Sigmoid colon (tissue), 7 donors: ENCODE data around the gene SDHAF4. TPM values are rescaled to one million over a fixed set of nuclear protein-coding genes. Genes with fewer than 3 reads are reported as not detected.
"Not testable (repeated sequence)": the region's sequence is repeated elsewhere in the genome, so short reads cannot be mapped to it uniquely, and the experiment has no call there.

Experiments
- DNase-seq: peaks from one replicate; pipeline ENCODE4 v3.0.0-alpha.2; 2019
- H3K27ac ChIP-seq, 4 donors: fragments of 200-600 bp; sonication (generic); one replicate each; pipeline ENCODE4 v1.5.1; 2016 to 2019; ENCODE audit warnings: mild to moderate bottlenecking in 1 of 4
- H3K27me3 ChIP-seq, 3 donors: fragments of 200-600 bp; sonication (generic); one replicate each; pipeline ENCODE4 v1.5.1; 2019; ENCODE audit warnings: mild to moderate bottlenecking in 1 of 3
- H3K36me3 ChIP-seq, 4 donors: fragments of 200-600 bp; sonication (generic); one replicate each; pipeline ENCODE4 v1.5.1; 2016 to 2019
- H3K4me1 ChIP-seq, 4 donors: fragments of 200-600 bp; sonication (generic); one replicate each; pipeline ENCODE4 v1.5.1; 2017 to 2019
- H3K4me3 ChIP-seq, 4 donors: fragments of 200-600 bp; sonication (generic); one replicate each; pipeline ENCODE4 v1.5.1; 2017 to 2019; ENCODE audit warnings: mild to moderate bottlenecking in 2 of 4, moderate library complexity in 1 of 4
- H3K9me3 ChIP-seq, 4 donors: fragments of 200-600 bp in 3 of 4; sonication (generic) in 3 of 4; one replicate each; pipeline versions ENCODE4 v1.5.1 to v1.6.1; 2013 to 2019
- EP300 ChIP-seq, 4 donors: sonication (generic); formaldehyde crosslinking; IDR thresholded peaks; one replicate each; pipeline ENCODE4 v1.6.1; 2017; ENCODE audit warnings: antibody characterized with exemption in 4 of 4
- POLR2A ChIP-seq, 2 donors: fragments of 450-650 bp; IDR thresholded peaks; one replicate each; pipeline ENCODE4 v1.6.1; 2016; ENCODE audit warnings: antibody characterized with exemption in 2 of 2, mild to moderate bottlenecking in 2 of 2, moderate library complexity in 2 of 2
- POLR2AphosphoS5 ChIP-seq, 4 donors: sonication (generic); formaldehyde crosslinking; IDR thresholded peaks; one replicate each; pipeline ENCODE4 v1.6.1; 2017; ENCODE audit warnings: antibody characterized with exemption in 4 of 4
- WGBS, 2 donors: extraction: QIAGEN DNeasy Blood & Tissue Kit; methylation state at CpG; one replicate each; pipeline ENCODE4 v1.1.7; 2013; 5-methylcytosine and 5-hydroxymethylcytosine counted together
- intact Hi-C: fragments of 100-400 bp; cut with DNase I; formaldehyde crosslinking; loops from one replicate; pipeline ENCODE4 v1.15.1; 2023
- polyA plus RNA-seq, 3 donors: library from polyadenylated mRNA; stranded (reverse); fragments of 200-250 nt; gene quantifications; one replicate each; pipeline ENCODE4 v1.2.3, GENCODE V29; 2013
- total RNA-seq, 4 donors: library from RNA; depleted of rRNA; stranded (reverse); fragments of >200 nt; gene quantifications; one replicate each; pipeline ENCODE4 v1.1.0, GENCODE V29; 2016
- TF ChIP-seq, protein P1 (sequence below), 4 experiments: fragments of 450-650 bp in 3 of 4; fragments of 200-600 bp in 1 of 4; IDR thresholded peaks; one replicate each; pipeline ENCODE4 v1.5.1; 2016 to 2019; ENCODE audit warnings: antibody characterized with exemption in 4 of 4, mild to moderate bottlenecking in 3 of 4, moderate library complexity in 2 of 4
- donor health status: healthy with polysubstance abuse.
- donor health status: Bipolar disorder and iron deficiency.
- donor health status: healthy.

SDHAF4 gene
- total and polyA plus RNA-seq, 7 donors, result 4.9 to 18.7 (median 7.4) TPM

DNA sequence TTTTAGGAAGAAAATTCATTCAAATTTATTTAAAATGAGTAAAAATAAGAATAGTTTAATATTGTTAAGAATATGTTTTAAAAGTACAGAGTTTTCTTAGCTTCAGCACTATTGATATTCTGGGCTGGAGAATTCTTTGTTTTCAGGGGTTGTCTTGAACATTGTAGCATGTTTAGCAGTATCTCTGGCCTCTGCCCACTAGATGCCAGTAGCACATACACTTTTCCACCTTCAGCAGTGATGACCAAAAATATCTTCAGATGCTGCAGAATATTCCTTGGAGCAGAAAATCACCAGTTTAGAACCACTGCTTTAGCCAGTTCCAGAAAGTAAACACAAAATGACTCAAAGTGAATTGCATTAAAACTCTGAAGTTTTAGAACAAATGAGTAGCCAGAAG, 19.4 kb upstream of the SDHAF4 start:
- TF ChIP-seq EP300 (IDR thresholded peaks at IDR 0.05) (no peak), POLR2AphosphoS5 (IDR thresholded peaks at IDR 0.05) (no peak), POLR2A (IDR thresholded peaks at IDR 0.05) (no peak)
- TF ChIP-seq, protein P1, sequence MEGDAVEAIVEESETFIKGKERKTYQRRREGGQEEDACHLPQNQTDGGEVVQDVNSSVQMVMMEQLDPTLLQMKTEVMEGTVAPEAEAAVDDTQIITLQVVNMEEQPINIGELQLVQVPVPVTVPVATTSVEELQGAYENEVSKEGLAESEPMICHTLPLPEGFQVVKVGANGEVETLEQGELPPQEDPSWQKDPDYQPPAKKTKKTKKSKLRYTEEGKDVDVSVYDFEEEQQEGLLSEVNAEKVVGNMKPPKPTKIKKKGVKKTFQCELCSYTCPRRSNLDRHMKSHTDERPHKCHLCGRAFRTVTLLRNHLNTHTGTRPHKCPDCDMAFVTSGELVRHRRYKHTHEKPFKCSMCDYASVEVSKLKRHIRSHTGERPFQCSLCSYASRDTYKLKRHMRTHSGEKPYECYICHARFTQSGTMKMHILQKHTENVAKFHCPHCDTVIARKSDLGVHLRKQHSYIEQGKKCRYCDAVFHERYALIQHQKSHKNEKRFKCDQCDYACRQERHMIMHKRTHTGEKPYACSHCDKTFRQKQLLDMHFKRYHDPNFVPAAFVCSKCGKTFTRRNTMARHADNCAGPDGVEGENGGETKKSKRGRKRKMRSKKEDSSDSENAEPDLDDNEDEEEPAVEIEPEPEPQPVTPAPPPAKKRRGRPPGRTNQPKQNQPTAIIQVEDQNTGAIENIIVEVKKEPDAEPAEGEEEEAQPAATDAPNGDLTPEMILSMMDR (IDR thresholded peaks at IDR 0.05), result peak in 1 of 4 experiments; percentile 20
- Histone ChIP-seq H3K27me3 (no peaks in the 10 kb centered on the region), H3K4me3 (no peak overlapping the region), H3K9me3 (no peaks in the 10 kb centered on the region), H3K27ac (no peak overlapping the region), H3K36me3 (peaks cover 0 to 16% (median 0%) of the 10 kb centered on the region in 4 donors), H3K4me1 (no peaks in the 10 kb centered on the region)
- DNase-seq, result no peak
- intact Hi-C loops, result loop anchor here (5.0 kb wide), 1 partner anchor 140 kb away; no protein-coding TSS in a partner anchor

DNA sequence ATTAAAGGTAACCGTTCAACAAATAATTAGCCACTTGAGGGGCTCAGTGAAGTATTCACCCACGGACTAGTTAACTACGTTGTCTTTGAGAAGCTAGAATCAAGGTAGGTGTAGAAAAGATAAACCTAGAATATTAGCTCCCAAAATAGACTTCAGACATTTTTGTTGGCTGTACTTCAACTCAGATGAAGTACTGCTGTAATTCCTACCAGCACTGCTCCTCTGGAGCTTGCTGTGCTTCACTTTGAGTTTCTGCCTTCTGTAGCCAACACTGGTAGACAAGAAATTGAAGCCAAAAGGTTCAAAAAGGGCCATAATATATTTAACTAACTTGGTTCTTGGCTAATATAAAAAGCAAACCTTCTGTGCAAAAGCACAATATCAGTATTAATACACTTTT, 18.8 kb upstream of the SDHAF4 start:
- 94 to 97% methylated on average over 3 of the region's 3 CpGs for WGBS, 2 donors
- no peaks in the 10 kb centered on the region for H3K4me1 ChIP-seq
- H3K36me3 ChIP-seq, result peaks cover 0 to 13% (median 0%) of the 10 kb centered on the region in 4 donors
- no peak for DNase-seq
- no peaks in the 10 kb centered on the region for H3K9me3 ChIP-seq
- intact Hi-C loops, result loop anchor here (5.0 kb wide), 1 partner anchor 139 kb away; no protein-coding TSS in a partner anchor
- no peak overlapping the region for H3K4me3 ChIP-seq
- no peak for TF ChIP-seq EP300 (IDR thresholded peaks at IDR 0.05)
- no peak for TF ChIP-seq POLR2AphosphoS5 (IDR thresholded peaks at IDR 0.05)
- TF ChIP-seq POLR2A (IDR thresholded peaks at IDR 0.05), result no peak
- TF ChIP-seq, protein P1 (IDR thresholded peaks at IDR 0.05), result no peak
- no peak overlapping the region for H3K27ac ChIP-seq
- H3K27me3 ChIP-seq, result no peaks in the 10 kb centered on the region

DNA sequence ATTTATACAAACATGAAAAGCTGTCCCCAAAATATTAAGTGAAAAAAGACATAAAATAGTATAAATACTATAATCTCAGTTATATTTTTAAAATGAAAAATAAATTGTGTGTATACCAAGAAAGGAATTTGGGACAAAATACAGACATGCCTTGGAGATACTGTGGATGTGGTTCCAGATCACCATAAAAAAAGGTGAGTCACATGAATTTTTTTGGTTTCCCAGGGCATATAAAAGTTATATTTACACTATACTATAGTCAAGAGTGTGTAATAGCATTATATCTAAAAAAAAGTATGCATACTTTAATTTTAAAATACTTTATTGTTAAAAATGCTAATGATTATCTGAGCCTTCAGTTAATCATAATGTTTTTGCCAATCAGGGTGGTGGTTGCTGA, 17.4 kb upstream of the SDHAF4 start:
- no peak overlapping the region for H3K27ac ChIP-seq
- H3K36me3 ChIP-seq, result peaks cover 0 to 2% (median 0%) of the 10 kb centered on the region in 4 donors
- no peak for DNase-seq
- no peaks in the 10 kb centered on the region for H3K4me1 ChIP-seq
- no peaks in the 10 kb centered on the region for H3K9me3 ChIP-seq
- TF ChIP-seq EP300 (IDR thresholded peaks at IDR 0.05), result no peak
- no peak for TF ChIP-seq POLR2AphosphoS5 (IDR thresholded peaks at IDR 0.05)
- no peak for TF ChIP-seq POLR2A (IDR thresholded peaks at IDR 0.05)
- TF ChIP-seq, protein P1 (IDR thresholded peaks at IDR 0.05), result no peak
- no peak overlapping the region for H3K4me3 ChIP-seq
- H3K27me3 ChIP-seq, result no peaks in the 10 kb centered on the region
- intact Hi-C loops, result loop anchor here (5.0 kb wide), 1 partner anchor 138 kb away; no protein-coding TSS in a partner anchor

DNA sequence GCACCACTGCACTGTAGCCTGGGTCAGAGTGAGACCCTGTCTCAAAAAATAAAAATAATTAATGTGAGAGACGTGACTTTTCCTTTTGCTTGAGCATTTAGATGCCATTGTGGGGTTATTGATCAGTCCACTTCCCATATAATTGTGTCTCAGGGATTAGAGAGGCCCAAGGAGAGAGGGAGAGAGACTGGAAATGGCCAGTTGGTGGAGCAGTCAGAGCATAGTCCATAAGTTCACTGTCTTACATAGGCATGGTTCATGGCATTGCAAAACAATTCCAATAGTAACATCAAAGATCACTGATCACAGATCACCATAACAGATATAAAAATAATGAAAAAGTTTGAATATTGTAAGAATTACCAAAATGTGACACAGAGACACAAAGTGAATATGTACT, 15.2 kb upstream of the SDHAF4 start:
- Histone ChIP-seq H3K27ac (no peak overlapping the region), H3K9me3 (no peaks in the 10 kb centered on the region)

DNA sequence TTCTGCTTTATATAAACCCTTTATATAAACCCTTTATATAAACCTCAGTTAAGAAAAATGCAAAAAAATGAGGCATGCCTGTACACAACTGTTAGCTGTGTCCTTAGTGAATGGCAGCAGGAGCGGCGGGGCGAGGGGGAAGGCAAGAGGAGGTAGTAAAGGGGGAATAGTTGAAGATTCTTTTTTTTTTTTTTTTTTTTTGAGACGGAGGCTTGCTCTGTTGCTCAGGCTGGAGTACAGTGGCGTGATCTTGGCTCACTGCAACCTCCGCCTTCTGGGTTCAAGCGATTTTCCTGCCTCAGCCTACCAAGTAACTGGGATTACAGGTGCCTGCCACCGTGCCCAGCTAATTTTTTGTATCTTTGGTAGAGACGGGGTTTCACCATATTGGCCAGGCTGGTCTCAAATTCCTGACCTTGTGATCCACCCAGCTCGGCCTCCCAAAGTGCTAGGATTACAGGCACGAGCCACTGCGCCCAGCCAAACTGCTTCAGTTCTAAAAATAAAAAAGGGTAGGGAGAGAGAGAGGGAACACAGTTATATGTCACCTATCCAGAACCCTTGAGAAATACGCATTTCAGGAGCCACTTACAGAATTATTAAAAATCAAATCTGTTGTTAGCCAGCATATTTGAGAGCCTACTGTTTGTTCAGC, 14.3 kb upstream of the SDHAF4 start:
- DNase-seq, H3K9me3 ChIP-seq, H3K4me3 ChIP-seq, intact Hi-C loops, H3K27me3 ChIP-seq, H3K27ac ChIP-seq, H3K4me1 ChIP-seq, H3K36me3 ChIP-seq: not testable (repeated sequence)
- 92 to 97% methylated on average over 13 of the region's 13 CpGs for WGBS, 2 donors

More for the DNA sequence above, 15.2 kb upstream of the SDHAF4 start:
- no peaks in the 10 kb centered on the region for H3K36me3 ChIP-seq
- TF ChIP-seq, protein P1 (IDR thresholded peaks at IDR 0.05), result no peak
- TF ChIP-seq POLR2A (IDR thresholded peaks at IDR 0.05) (no peak), EP300 (IDR thresholded peaks at IDR 0.05) (no peak), POLR2AphosphoS5 (IDR thresholded peaks at IDR 0.05) (no peak)
- no peaks in the 10 kb centered on the region for H3K4me1 ChIP-seq
- WGBS, 2 donors, result 90% methylated on average over 1 of the region's 1 CpG
- no peak for DNase-seq
- no peak overlapping the region for H3K4me3 ChIP-seq
- H3K27me3 ChIP-seq, result no peaks in the 10 kb centered on the region
- intact Hi-C loops, result no loop called here
